GM21786 (cell line): ENCODE measurements around the gene ADAMTS2.

Experiments used
- ATAC-seq: cut with Tn5 transposase; IDR thresholded peaks from one replicate; pipeline ENCODE4 v1.9.1; 2021; ENCODE audit not compliant: unreplicated experiment

Gene ADAMTS2

DNA sequence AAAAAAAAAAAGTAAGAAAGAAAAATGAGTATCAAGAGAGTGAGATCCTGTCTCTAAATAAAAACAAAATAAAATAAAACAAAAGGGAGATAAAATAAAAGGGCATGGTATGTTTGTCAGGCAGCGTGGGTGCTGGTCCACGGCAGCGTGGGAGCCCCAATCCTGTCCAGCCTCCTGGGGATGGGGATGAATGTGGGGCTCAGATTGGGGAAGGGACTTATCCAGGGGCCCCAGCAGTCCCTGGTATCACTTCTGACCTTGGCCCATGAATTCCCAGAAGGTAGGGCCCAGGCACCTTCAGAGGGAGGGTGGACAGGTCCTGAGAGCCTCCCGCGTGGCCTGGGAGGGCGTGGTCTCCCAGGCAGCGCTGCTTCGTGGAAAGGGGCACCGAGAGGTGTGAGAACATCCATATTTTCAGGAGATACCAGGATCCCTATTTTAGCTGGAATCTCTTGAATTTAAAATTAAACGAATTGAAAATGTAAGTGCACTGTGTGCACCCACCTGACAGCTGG, 213.9 kb downstream of the ADAMTS2 start:
- no peak for ATAC-seq

DNA sequence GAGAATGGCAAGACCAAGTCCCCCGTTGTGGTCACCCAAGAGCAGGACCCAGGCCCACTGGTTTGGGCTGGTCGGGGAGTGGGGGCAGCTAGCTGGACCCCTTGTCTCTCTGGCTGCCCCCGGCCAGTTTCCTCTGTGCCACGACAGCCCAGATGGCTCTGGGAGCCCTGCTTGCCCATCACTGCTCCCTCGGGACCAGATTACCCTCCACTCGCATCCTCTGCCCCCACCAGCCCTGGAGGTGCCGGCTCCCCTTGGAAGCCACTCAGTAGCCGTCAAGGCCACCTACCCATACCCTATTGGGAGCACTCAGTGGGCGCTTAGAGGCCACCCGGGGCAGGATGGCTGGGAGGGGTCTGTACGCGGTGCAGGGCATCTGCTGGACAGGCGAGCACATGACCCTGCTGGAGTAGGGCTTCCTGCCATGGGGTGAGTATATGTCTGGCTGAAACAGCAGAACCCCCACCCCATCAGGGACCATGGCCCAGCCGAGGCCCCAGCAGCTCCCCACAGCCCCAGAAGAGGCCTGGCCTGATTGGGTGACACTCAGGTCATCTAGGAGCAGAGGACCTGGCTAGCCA, 215.1 kb downstream of the ADAMTS2 start:
- ATAC-seq: no peak

DNA sequence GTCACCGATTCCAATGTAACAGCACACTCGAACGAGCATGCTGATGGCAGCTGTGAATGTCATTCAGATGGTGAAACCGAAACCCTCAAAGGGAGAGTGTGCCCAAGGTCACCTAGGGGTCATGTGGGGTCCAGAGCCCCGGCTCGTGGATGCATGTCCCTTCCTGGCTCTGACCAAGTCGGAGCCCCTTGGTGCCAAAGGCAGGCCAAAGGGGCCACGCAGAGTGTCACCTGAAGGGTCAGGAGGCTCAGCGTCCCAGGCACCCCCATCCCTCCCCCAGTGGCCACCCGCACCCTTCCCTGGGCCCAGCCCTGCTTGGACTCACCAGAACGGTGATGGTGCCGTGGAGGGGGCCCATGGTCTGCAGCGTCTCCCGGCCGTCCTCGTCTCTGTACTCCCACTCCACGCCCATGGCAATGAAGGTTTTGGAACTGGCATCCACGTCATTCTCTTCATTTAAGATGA, 215.6 kb downstream of the ADAMTS2 start:
- ATAC-seq: no peak

DNA sequence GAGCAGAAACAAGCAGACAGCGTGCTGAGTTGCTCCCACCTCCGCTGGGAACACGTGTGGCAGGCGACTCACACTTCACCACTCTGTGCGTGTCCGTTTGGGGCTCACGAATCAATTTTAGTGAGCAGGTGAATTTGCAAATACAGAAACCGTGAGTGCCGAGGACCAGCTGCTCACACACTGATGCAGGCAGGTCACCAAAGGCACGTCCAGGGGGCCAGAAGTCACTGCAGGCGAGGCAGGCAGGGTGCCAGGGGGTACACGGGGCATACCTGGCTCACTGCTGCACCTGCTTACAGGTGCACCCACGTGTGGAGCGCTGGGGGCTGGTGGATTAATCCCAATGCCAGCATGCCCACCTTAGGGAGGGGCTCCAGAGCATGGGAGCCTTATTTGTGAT, 216.3 kb downstream of the ADAMTS2 start:
- ATAC-seq: no peak

GRCh38 chr5:179128041-179128365, 217.3 kb downstream of the ADAMTS2 start:
- no peak for ATAC-seq

DNA sequence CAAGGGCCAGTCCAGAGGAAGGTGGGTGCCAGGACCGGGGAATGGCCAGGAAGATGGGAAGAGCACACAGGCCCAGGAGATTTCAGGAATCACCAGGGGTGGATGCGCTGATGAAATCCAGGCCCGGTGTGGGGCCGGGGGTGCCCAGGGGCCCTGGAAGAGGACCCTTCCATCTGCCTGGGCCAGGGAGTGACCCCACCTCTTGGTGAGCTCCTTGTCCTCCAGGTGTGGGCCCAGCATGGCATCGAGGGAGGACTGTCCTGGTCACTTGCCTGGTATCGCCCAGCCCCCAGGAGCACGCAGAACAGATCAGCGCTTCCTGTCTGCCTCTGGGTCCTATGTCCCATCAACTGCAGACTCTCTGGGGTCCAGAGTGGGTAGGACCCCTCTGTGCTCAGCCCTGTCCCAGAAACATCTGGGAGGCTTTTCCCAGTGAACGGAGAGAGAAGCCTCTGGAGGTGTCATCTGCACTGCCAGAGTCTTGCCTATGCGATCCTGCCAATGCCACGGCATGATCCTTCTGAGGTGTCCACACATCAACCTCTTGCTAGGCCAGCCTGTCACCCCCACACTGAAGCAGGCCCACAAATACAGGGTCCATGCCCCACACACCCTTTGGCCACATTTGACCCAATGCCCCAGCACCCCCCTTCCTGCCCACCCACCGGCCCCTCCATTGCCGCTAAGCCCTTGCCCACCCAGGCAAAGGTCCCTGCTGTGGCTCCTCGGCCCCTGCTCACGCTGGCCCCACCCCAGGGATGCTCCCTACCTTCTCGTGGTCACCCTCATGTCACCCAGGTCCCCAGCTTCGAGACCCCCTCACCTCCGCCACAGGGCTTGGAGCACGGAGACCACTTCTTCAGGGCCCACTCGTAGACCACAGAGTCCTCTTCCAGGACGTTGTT, 217.9 kb downstream of the ADAMTS2 start:
- no peak for ATAC-seq

GRCh38 chr5:179126506-179126991, 218.7 kb downstream of the ADAMTS2 start:
- ATAC-seq: no peak

GRCh38 chr5:179125789-179126505, 219.3 kb downstream of the ADAMTS2 start:
- no peak for ATAC-seq

GRCh38 chr5:179124853-179125788, 220.1 kb downstream of the ADAMTS2 start:
- ATAC-seq: no peak

DNA sequence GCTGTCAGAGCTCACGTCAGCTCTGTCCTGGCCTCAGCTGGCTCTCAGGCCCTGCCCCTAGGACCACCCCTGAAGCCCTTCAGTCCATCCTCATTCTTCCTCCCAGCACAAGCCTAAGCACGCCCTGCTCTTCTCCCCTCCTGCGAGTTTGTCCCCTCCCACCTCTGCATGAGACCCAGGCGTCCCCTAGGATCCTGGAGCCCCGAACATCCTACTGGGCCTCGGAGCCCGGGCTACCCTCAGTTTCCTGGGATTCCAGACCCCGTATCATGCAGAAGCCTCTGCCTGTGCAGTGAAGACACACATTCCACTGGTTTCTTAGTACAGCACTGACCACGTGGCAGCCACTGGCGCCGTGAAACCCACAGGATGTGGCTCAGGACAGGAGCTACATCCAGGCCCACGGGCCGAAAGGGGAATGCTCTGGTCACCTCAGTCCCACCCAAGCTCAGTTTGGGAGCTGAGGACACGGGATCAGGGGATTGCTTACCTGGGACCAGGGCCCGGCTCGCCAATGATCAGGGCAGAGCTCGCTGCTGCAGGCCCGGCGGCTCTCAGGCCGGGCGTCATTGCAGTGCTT, 220.9 kb downstream of the ADAMTS2 start:
- ATAC-seq: no peak

DNA sequence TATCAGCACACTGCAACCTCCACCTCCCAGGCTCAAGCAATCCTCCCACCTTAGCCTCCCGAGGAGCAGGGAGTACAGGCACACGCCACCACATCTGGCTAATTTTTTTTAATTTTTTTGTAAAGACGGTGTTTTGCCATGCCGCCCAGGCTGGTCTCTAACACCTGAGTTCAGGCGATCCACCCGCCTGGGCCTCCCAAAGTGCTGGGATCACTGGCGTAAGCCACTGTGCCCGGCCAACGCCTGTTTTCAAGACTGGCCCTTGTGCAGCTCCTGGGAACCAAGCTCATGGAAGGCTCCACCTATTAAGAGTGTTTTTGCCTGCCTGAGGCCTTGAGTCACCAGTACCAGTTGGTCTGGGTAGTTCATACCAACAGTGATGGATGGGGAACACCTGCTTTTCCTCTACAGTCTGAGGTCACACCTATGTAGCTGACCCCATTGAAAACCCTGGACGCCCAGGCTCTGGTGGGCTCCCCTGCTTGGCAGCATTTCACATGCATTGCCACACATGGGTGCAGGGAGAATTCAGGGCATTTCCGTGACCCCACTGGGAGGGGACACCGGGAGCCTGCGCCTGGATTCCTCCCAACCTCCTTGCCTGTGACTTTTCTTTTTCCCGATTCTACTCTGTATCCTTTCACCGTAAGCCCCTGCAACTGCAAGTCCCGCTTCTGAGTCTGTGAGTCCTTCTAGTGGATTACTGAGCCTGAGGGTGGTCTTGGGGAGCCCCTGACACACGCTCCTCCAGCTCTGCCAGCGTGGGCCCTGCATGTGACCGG, 221.6 kb downstream of the ADAMTS2 start:
- ATAC-seq: no peak

- no peak for ATAC-seq
These were observed 222.2 kb downstream of the ADAMTS2 start for GRCh38 chr5:179123109-179123426.

DNA sequence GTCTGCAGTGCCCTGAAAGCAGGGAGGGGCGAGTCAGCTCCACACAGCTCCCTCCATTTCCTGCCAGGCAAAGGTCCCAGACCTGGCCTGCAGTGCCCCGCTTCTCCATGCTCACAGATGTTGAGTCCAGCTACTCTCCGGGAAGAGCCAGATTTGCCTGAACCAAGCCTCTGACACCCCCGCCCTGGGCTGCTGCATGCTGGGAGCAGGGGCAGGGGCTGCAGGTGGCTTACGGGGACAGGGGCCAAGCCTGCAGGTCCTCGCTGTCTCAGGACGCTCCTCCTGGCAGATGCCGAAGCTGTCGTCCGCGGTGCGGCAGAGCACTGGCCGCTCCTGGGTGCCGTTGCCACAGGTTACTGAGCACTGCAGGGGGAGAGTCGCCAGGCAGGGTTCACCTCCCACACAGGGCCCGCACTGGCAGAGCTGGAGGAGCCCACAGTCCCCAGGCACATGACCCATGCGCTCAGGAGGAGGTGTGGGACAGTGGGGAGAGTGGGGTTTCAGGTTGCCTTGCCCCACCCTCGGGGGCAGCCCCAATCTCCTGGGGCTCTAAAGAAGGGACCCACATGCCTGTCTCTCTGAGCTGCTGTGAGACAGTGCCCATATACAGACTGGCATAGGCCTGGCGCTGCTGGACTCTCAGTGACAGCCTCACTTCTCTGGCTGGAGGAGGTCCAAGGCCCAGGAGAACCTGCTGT, 222.7 kb downstream of the ADAMTS2 start:
- no peak for ATAC-seq

DNA sequence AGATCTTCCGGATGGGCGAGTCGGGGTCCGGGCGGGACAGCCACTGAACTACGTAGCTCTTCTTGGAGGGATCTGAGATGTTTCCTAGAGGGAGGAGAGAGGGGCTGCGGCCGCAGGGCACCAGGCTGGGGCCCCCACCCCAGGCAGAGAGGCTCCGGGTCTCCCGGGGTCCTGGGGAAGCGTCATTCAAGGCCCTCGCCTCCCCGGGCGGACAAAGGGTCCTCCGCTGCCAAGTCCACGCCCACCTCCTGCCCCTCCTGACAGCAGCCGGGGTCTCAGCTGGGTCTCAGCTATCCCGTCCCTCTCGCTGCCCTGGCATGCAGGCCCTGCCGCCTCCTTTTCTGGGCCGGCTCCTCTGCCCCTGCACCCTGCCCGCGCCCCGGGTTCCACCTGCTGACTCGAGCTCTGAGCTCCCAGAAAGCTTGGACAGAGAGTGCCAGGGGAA, 223.6 kb downstream of the ADAMTS2 start:
- ATAC-seq: no peak

- ATAC-seq: no peak
These were observed 224.2 kb downstream of the ADAMTS2 start for GRCh38 chr5:179120951-179121666.

GRCh38 chr5:179120421-179120861, 224.8 kb downstream of the ADAMTS2 start:
- no peak for ATAC-seq

DNA sequence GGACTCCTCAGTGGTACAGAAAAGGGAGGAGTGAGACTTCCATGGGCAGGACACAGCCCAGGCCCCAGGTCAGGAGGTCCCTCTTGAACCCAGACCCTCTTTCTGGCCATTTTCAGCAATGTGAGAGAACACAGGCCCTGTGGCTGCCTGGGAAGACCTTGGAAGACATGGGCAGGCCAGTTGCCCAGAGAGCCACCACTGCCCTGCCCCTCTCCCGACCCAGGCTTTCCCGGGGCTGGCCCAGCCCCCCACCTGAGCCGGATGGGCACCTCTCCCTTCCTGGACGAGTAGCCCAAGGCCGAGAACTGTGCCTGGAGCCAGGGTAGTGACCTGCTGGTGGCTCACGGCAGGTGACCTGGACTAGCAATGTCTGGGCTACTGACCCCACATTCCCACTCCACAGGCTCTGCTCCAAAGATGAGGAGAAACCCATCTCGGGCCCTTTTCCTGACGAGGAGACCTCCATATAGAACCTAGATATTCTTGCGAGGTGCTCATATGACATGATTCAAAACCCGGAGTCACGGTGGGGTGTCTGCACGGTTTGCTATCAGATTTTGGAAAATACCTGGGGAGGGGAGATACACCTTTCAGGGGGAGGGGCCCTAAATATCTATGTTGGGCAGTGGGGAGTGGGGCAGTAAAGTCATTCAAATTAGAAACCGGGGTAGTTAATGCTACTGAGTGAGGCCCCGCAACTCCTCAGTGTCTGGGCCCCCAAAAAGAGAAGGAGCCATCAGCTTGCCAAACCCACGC, 225.7 kb downstream of the ADAMTS2 start:
- no peak for ATAC-seq
